HG02852 (cell line): ENCODE data around the gene LRRC4C.

Source experiments
- ATAC-seq: cut with Tn5 transposase; IDR thresholded peaks from one replicate; pipeline ENCODE4 v1.9.1; 2021; ENCODE audit warnings: mild to moderate bottlenecking, moderate library complexity; ENCODE audit not compliant: unreplicated experiment

Gene LRRC4C

DNA sequence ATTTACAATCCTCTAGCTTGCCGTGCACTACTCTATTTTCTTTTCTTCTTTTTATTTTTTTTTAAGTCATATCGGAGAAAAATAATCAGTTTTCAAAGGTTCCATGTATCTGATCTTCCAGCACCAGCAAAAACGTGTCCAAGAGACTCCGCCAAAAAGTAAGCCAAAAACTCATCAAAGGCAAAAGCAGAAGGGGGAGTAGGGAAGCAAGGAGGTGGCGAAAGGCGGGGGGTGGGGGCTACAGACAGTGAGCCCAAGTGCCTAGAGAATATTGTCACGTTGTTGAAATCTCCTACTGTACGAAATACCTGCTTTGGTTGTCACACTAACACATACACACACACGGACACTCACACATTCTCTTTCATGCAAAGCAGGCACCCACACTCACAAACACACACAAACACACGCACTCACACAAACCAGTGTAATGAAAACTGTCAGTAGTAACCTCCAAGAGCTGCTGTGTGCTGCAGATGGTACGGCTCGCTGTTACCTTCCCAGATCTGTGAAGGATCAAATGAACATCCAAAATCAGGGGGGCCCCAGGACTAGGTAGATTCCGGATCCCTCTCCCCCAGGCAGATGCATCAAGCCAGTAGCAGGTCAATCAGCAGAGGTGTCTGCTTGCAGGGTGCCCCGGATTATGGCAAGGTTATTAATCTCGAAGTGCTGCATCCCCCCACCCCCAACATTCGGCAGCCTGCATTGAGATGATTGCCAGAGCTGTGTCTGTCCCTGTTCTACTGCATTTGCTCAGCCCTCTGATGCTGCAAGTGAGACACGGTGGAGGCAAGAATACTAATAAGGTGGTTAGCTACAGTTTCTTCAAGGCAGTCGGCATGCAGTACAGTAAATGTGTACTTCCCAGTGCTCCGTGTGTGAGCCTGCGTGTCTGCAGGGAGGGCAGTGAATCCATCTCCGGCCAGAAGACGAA lies at the start of gene LRRC4C:
LRRC4C (minus strand) TSS at position 188 of the 937 bp plus-strand sequence.
- no peak for ATAC-seq

DNA sequence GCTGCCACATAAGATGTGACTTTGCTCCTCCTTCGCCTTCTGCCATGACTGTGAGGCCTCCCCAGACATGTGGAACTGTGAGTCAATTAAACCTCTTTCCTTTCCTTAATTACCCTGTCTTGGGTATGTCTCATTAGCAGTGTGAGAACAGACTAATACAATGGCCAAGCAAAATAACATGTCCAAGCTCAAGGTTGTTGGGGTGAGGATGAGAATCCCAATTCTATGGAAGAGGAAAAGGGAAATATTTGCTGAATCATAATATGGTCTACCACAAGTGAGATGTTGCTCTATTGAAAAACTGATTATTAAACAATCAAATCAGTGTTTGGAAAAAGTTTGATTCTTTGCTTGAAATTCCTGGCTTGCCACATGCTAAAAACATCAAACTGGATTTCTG lies 48.7 kb upstream of the LRRC4C start:
- ATAC-seq, result no peak

DNA sequence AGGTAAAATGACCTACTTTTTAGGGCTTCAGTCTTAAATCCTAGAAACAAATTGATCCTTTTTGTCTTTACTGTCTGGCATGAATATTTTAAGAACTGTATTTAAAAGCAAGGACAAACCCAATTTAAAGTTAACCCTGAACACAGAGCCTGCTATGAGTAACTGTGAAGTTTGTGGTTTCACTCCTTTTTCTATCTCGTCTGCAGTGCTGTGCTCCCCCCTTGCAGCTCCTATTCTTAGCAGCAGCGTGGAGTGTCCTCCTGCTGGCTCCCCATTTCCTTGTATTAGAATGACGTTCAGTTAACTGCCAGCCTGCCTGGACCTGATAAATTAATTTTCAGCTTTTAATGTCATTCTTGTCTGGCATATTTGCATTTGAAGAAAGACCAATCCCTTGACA lies 40.0 kb upstream of the LRRC4C start:
- ATAC-seq, result no peak

DNA sequence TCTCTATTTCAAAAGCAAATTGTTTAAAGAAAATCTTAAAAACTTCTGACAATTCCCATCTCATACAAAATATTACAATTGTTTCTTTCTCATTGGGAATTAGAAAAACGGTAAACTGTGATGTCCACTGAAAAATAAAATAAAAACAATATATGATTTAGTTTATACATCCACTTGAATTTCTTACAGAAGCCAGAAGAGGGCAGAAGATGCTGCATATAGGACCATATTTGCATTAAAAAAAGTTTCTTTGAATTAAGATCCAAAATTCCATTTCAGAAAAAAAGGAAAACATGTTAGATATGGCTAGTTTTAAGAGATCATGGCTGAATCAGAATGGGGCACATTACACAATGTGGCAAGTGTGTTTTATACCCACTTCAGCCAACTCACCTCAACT lies 39.3 kb upstream of the LRRC4C start:
- no peak for ATAC-seq

DNA sequence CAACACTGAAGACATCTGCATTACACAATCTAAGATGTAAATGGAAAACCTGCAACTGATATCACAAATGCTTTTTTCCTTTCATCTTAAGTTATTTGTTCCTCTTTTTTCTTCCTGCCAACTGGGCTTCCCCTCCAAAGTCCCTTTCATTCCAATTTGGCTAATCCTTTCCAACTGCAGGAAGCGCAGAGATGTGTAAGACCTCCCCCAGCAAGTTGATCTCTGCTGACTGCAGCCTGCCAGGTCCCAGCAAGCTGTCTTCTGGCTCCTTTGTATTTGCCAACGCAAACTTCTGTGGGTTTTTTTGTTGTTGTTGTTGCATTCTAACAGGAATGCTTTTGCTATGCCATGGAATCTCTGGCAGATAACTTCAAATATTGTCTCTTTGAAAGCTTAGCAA lies 38.5 kb upstream of the LRRC4C start:
- ATAC-seq, result no peak

DNA sequence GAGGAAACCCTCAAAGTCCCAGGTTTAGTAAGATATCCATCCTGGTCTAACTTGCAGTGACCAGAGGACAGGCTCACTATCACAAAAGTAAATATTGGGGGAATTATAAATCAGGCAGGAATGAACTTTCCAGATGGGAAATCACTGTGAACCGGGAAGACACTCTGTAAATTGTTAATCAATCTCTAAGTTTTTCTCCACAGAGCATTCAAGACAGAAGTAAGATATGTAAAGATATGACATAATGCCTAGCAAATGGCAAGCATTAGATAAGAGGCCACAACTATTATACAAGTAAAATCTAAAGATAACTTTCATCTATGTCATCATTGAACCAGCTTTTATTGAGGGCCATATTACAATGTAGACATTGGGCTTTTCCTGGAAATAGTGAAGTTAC lies 35.3 kb upstream of the LRRC4C start:
- ATAC-seq, result no peak

DNA sequence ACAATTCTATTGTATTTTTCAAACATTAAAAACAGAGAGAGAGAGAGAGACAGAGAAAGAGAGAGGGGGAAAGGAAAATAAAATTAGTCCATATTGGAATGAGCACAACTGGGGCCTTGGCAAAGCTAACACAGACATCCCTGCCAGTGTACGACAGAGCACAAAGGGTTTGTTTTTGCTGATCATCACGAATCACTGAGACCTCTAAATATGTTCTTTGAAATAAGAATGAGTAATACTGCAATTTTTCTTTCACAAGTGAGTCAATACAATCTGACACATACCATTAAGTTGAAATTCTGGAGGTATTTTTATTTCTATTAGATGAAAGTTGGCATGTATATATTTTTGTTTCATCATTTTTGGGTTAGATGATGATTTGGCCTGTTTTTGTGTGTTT lies 27.0 kb upstream of the LRRC4C start:
- no peak for ATAC-seq

DNA sequence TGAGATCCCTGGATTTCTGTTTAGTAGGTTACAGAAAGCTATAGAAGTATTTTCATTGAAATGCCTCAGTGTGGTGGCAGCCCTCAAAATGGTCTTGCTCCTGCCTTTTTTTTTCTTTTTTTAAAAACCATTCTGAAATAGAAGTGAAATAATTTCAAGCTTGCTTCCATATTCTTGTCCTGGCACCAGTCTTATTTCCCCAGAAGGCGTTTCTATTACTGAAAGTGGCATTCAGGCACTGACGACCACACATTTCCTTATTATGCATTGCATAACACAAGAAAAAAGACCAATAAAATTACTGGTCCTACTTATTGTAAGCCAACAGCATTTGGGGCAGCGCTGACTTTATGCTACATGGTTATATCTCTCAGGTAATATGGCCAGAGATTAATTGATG lies 24.5 kb upstream of the LRRC4C start:
- no peak for ATAC-seq

DNA sequence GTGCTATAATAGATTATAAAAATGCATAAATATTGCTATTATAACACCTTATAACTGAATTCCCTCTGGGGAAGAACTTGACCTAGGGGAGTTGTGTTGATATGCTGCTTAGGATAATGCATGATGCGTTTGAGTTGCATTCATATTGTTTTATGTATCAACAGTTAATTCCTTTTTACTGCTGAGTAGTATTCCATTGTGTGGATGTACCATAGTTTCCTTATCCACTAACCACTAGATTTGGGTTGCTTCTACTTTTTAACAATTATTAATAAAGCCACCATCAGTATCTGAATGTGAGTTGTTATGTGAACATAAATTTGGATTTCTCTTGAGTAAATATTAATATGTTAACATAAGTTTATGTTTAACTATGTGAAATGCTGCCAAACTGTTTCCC lies 19.7 kb upstream of the LRRC4C start:
- ATAC-seq, result no peak

DNA sequence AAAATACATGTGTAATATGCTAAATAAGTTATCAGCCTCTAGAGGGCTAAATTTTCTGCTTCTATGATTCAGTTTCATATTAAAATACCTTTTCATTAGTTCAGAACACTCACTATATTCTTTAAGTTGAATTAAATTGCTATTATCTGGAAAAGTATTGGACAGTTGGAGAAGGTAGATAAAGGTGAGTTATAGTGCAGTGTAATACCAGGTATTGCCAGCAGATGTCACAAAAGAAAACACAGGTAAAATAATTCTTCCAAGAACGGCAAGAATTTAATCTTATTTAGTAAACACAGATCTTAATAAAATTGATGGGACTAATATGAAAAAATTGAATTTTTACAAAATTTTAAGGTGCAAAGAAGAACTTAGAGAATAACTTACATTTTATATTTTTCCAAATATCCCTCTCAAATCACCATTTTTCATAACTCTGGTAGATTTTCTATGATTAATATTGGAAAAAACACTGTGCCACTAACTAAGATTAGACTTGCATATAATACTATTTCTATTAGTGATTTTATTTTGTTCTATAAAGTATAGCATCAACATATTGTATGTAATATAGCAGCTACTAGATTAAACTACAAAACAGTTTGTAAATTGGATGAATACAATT lies 1.7 kb upstream of the LRRC4C start:
- ATAC-seq, result no peak

DNA sequence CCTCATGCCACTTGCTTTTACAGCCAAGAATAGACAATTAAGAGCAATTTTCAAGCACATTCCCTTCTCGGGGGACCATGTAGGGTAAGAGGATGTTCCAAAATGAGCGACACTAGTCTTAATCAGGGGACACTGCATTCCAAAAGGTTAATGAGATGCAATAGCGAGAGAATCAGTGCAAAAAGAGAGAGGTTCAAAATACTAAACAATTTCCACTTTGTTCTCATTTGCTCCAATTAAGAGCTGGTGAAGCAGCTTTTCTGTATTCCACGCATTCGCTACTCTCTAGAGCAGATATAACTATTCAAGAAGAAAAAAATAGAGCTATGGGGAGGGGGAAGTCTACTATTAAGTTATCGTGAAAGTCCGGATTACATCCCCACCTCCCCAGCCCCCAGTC lies 811 bp downstream of the LRRC4C start:
- no peak for ATAC-seq

DNA sequence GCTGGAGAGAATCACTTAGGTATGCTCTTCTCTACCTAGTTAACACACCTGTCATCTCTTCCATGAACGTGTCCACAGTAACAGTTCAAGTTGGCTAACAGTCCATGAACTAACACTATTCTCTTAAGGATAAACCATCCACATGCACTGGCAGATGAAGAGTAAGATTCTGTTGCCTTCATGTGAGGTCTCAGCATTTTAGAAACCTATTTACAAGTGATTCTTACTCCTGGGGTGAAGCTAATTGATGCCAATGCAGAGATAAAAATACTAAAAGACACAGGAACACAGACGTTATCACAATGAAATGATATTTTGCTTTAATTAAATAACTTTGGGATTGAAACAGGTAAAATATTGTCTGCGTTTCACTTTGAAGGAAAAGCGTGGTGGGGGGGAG lies 1.3 kb downstream of the LRRC4C start:
- no peak for ATAC-seq

DNA sequence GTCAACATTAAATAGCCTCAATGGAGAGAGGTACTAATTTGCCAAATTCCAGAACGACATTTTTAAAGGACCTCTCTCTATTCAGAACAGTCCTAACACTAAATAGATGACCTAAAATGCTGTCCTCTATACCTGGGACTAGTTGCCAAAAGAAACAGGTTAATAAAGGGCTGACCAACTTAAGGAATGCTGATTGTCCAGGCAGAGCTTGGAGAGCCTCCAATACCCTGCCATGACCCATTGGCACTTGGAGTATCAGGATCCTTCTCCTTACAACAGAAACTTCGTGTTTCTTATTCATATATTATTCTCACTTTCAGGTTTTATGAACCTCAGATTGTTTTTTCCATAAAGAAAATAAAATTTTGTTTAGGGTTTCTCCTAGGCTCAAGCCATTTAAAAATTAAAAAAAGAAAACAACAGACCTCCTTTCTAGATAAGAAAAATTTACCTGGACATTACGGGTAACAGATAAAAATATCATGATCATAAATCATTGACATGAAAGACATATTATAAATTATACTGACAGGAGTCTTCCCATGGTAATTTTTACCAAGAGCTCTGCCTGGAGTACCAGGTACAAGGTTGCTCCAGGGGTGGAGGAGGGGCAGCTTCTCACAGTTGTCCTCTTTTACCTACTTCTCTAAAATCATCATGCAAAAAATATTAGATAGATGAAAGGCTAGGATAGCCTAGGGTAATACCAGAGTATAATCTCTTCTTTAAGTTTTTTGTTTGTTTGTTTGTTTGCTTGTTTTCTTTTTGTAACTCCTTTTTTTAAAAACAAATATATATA lies 2.0 kb downstream of the LRRC4C start:
- no peak for ATAC-seq

DNA sequence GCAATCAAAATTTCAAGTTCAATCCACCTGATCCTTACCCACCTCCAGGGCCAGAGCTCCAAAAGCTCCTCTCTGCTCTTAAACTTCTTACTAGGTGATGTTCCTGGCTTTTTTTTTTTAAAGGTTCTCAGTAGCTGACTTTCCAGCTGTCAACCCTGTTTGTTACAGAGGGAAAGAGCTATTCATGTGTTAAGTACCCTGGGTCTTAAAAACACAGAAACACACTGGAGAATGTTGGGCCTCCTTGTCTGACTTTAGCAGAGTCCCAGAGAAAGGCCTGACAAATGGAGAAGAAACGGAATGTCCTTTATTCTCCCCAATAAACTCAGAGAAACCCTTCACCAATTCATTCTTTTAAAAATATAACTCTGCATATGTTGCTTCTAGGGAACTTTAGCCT lies 3.2 kb downstream of the LRRC4C start:
- ATAC-seq, result no peak

DNA sequence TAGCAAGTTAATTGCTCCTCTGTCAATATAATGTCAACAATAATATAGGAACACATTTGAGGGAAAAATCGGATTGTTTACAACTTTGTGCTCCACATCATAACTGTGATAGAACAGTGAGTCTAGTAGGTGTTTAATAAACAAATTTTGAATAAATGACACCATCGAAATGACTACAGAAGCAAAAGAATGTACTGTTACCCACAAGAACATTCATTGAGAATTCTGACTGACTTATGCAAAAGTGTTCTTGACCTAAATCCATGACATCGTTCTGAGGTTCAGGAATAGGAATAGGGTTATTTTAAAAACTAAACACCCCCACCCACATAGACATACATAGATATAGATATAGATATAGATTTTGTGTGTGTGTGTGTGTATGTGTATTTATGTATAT lies 8.4 kb downstream of the LRRC4C start:
- ATAC-seq, result no peak

DNA sequence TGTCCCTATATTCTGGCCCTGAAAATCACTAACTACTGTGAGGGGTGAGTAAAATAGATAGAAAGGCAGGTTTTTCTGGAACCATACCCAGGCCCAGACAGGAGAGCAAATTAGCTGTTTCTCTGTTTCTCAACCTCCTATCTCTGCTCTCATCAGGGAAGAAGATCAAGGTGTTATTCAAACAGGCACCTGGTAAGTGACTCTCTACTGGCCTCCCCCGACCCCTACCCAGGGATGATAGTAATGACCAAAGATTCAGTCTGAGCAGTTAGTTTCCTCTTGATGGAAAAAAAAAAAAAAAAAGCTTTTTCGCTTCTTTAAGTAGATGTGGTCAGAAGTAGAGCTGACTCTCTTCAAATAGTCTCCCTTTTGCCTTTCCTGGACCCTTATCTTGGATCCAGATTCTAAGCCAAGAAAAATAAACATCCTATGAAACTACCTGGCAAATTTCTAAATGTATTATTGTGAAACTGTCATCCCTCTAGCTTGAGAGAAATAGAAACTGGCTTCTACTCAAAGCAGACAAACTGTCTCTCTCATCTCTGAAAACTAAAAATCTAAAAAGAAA lies 9.9 kb downstream of the LRRC4C start:
- ATAC-seq, result no peak

DNA sequence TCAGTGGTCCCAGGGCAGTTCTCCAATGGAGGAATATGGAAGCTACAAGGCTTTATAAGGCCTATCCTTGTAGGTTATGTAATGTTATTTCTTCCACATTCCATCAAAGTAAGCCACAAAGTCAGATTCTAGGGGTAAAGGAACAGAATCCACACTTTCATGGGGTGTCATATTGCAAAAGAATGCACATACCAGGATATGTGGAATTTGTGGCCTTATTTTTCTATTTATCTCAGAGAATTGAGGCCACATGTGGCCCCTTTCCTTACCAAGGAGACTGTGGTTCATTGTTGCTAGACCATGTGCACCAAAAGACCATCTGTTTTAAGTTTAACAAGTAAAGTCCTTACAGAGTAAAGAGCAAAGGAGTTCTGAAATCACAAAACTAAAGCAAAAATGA lies 12.9 kb downstream of the LRRC4C start:
- no peak for ATAC-seq

DNA sequence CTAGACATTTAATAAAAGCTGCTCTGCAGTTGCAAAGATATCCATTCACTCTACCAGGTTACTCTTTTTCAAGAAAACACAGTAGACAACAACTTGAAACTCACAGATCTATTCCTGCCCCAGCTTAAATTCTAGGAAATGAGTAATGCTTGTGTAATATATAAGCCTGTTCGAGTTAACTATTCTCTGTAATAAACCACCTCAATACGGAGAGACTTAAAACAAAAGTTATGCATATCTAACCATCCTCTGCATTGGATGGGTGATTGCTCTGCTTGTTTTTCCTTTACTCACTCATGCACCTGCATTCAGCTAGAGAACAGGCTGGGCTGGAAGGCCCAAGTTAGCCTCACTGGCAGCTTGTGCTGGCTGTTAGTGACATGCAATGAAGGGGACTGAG lies 13.3 kb downstream of the LRRC4C start:
- no peak for ATAC-seq

DNA sequence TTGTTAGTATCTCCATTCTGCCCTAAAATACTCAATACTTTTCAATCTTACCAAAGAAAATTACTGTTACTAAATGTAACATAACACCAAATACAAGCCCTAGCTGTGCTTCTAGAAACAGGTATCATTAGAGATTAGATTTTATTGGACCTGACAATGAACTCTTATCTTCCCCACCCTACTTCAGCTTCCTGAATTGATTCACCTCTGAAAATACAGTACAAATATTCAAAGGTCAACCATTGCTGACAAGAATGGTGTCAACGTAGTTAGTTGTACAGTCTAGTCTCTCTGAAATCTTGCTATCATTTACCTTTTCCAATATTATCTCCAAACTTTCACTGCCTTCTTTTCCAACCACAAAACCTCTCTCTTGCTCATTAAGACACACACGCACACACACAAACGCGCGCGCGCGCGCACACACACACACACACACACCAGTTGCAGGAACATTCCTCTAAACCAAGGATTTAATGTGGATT lies 22.4 kb downstream of the LRRC4C start:
- ATAC-seq, result no peak

DNA sequence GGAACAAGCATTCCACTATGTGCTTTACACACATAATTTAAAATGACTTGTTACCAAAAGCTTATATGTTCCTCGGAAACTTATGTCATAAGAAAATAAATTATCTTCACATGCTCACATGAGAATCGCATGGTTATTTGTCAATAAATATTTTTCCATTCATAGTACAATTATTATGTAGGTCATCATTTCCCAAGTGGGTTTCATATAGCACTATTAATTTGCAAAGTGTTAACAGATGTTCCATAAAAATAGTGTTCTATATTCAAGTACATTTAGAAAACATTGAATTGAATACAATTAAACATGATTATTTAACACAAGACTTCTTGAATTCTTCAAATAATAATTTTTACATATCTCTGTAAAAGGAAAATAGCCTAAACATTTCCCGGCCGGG lies 23.9 kb downstream of the LRRC4C start:
- no peak for ATAC-seq

DNA sequence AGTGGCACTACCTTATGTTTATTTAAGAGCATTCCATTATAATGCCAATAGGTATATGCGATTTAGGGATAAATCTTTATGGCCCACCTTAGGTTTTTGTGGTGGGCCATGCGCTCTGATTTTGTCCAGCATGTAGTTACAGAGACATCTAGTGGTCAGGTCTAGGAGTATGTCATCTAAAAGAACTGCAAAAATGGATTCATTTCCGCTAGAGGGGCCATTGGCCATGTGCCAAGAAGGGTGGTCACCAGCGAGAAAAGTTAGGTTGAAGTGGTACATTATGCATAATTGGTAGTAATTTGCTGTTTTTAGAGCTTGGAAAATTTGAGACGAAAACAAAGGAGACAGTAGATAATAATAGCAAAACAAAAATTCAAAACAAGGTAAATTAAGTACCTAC lies 27.7 kb downstream of the LRRC4C start:
- ATAC-seq, result peak; percentile 55
